Psoas muscle (tissue), 8 donors: Measurements from ENCODE around the gene TFAP2C. TPM values are rescaled to one million over a fixed set of nuclear protein-coding genes. Genes with fewer than 3 reads are reported as not detected.

ENCODE experiments used
- ATAC-seq, 4 donors: fragments of 200-7000 bp; cut with Tn5 transposase; one replicate each; pipeline ENCODE4 v1.9.1; 2020; ENCODE audit warnings: moderate library complexity in 3 of 4, mild to moderate bottlenecking in 2 of 4
- DNase-seq, 2 donors: peaks; one replicate each; pipeline ENCODE4 v3.0.0-alpha.2; 2020
- H3K27ac ChIP-seq: fragments of 200-600 bp; one replicate; pipeline ENCODE4 v1.8.0; 2022
- H3K27me3 ChIP-seq, 3 donors: fragments of 200-600 bp in 1 of 3; one replicate each; pipeline versions ENCODE4 v1.6.1 to v1.8.0; 2013 to 2022; ENCODE audit warnings: low read length in 2 of 3, mild to moderate bottlenecking in 2 of 3, moderate library complexity in 1 of 3; ENCODE audit not compliant: insufficient read depth in 3 of 3
- H3K36me3 ChIP-seq, 2 donors: fragments of 200-600 bp in 1 of 2; one replicate each; pipeline versions ENCODE4 v1.6.1 to v1.8.0; 2013 to 2022; ENCODE audit warnings: low read depth in 1 of 2, mild to moderate bottlenecking in 1 of 2, moderate library complexity in 1 of 2; ENCODE audit not compliant: insufficient read depth in 1 of 2
- H3K4me1 ChIP-seq: fragments of 200-600 bp; one replicate; pipeline ENCODE4 v1.8.0; 2022
- H3K4me3 ChIP-seq: fragments of 200-600 bp; one replicate; pipeline ENCODE4 v1.8.0; 2022; ENCODE audit warnings: mild to moderate bottlenecking
- H3K9me3 ChIP-seq: fragments of 200-600 bp; one replicate; pipeline ENCODE4 v1.8.0; 2022
- WGBS, 3 donors: extraction: QIAGEN DNeasy Blood & Tissue Kit; methylation state at CpG; one replicate each; pipeline versions ENCODE4 v1.1.6 to v1.1.7; 2013; 5-methylcytosine and 5-hydroxymethylcytosine counted together
- intact Hi-C, 2 donors: fragments of 100-400 bp; cut with DNase I; formaldehyde crosslinking; loops; one replicate each; pipeline versions ENCODE4 v1.11.0 to v1.14.2; 2022
- polyA plus RNA-seq, 3 donors: library from polyadenylated mRNA; stranded (reverse); fragments of 200-250 nt; gene quantifications; one replicate each; pipeline ENCODE4 v1.2.3, GENCODE V29; 2013
- total RNA-seq, 4 donors: library from RNA; stranded (reverse); fragmentation: NEBNext Ultra II Directional in 2 of 4; extraction: Animal tissue kit (Norgen Biotek cat#: 25700) in 2 of 4; gene quantifications; one replicate each; pipeline versions ENCODE4 v1.2.1 to v1.2.4, GENCODE V29; 2021 to 2023
- TF ChIP-seq, protein P1 (sequence below): fragments of 200-600 bp; IDR thresholded peaks from one replicate; pipeline ENCODE4 v1.8.0; 2022; ENCODE audit warnings: antibody characterized with exemption
- donor health status: healthy with polysubstance abuse.
- donor health status: DM: no; HTN: no; CAD: no; lungs with moderate emphysema.
- donor health status: Bipolar disorder and iron deficiency.
- donor health status: healthy.
- donor health status: DM: yes; HTN: yes; CAD: no.
- donor health status: DM: no; HTN: no; CAD: no.
- donor health status: DM: no; HTN: no; CAD: no.
- donor health status: DM: yes; HTN: yes; CAD: no.

Gene TFAP2C
- total and polyA plus RNA-seq, 7 donors, result 0.03 to 0.04 TPM; not detected in 5

- no peak for DNase-seq
- H3K27ac ChIP-seq, result no peak overlapping the region
- H3K4me1 ChIP-seq, result no peaks in the 10 kb centered on the region
- ATAC-seq, result no peak
- H3K27me3 ChIP-seq, result peaks cover 0 to 2% (median 0%) of the 10 kb centered on the region in 3 donors
- TF ChIP-seq, protein P1, sequence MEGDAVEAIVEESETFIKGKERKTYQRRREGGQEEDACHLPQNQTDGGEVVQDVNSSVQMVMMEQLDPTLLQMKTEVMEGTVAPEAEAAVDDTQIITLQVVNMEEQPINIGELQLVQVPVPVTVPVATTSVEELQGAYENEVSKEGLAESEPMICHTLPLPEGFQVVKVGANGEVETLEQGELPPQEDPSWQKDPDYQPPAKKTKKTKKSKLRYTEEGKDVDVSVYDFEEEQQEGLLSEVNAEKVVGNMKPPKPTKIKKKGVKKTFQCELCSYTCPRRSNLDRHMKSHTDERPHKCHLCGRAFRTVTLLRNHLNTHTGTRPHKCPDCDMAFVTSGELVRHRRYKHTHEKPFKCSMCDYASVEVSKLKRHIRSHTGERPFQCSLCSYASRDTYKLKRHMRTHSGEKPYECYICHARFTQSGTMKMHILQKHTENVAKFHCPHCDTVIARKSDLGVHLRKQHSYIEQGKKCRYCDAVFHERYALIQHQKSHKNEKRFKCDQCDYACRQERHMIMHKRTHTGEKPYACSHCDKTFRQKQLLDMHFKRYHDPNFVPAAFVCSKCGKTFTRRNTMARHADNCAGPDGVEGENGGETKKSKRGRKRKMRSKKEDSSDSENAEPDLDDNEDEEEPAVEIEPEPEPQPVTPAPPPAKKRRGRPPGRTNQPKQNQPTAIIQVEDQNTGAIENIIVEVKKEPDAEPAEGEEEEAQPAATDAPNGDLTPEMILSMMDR, result no peak
- intact Hi-C loops, result no loop called here
- H3K4me3 ChIP-seq, result no peak overlapping the region
- no peaks in the 10 kb centered on the region for H3K36me3 ChIP-seq
- H3K9me3 ChIP-seq, result no peaks in the 10 kb centered on the region
- WGBS, 3 donors, result 16 to 20% (median 17%) methylated on average over 16 of the region's 16 CpGs
These were observed 56.8 kb downstream of the TFAP2C start for GRCh38 chr20:56685879-56686278.

DNA sequence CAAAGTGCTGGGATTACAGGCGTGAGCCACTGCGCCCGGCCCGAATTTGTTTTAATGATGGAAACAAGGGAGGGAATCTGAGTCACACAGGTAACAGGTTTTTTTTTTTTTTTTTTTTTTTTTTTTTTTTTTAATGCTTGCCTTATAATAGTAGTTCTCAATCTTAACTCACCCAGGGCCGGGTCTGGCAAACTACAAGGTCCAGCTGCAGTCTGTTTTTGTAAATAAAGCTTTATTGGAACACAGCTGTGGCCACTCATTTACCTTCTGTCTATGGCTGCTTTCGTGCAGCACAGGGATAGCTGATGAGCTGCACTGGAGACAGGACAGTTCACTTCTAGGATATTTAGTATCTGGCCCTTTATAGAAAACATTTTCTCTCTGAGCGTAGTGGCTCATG lies 58.0 kb downstream of the TFAP2C start:
- Histone ChIP-seq H3K4me1 (no peaks in the 10 kb centered on the region), H3K9me3 (no peaks in the 10 kb centered on the region), H3K36me3 (no peaks in the 10 kb centered on the region), H3K27ac (no peak overlapping the region), H3K4me3 (no peak overlapping the region), H3K27me3 (peaks cover 0 to 2% (median 0%) of the 10 kb centered on the region in 3 donors)
- DNase-seq, result no peak
- 85 to 94% (median 88%) methylated on average over 7 of the region's 7 CpGs for WGBS, 3 donors
- no peak for ATAC-seq
- intact Hi-C loops, result no loop called here
- TF ChIP-seq, protein P1, result no peak

DNA sequence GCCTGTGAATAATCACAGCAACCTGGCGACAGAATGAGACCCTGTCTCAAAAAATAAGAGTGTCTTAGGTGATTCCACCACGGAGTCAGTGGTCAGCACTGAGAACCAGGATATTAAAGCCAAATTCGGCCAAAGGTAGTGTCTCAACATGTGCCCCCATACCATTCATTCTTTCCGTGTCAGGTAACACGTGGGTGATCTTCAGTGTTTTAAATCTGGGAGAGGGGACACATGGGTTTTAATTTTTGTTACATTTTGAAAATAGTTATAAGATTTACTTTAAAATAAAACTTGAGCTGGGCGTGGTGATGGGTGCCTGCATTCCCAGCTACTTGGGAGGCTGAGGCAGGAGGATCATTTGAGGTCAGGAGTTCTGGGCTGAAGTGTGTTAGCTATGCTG lies 59.0 kb downstream of the TFAP2C start:
- Histone ChIP-seq H3K36me3 (no peaks in the 10 kb centered on the region), H3K27ac (no peak overlapping the region), H3K27me3 (peaks cover 0 to 2% (median 0%) of the 10 kb centered on the region in 3 donors), H3K9me3 (no peaks in the 10 kb centered on the region), H3K4me3 (no peak overlapping the region), H3K4me1 (no peaks in the 10 kb centered on the region)
- 81 to 88% (median 85%) methylated on average over 6 of the region's 6 CpGs for WGBS, 3 donors
- TF ChIP-seq, protein P1, result no peak
- intact Hi-C loops, result no loop called here
- no peak for DNase-seq
- no peak for ATAC-seq

Other genes with a start within 250 kb of the TFAP2C start
- gene AURKA, start 237.1 kb upstream of the TFAP2C start, total RNA-seq, result 10 to 100 TPM in 1 of 4 donors, 1 to 10 TPM in 3; 2.9 to 13.4 (median 3.3) TPM
- gene AURKA, start 237.1 kb upstream of the TFAP2C start, polyA plus RNA-seq, result 10 to 100 TPM in 2 of 3 donors, 1 to 10 TPM in 1; 7.5 to 20.3 (median 14.3) TPM
- 10 to 100 TPM; 15.5 to 20.3 (median 16.7) TPM for gene CSTF1, start 236.7 kb upstream of the TFAP2C start, total RNA-seq
- 10 to 100 TPM in 2 of 3 donors, 1 to 10 TPM in 1; 10.0 to 19.9 (median 12.1) TPM for gene CSTF1, start 236.7 kb upstream of the TFAP2C start, polyA plus RNA-seq
- under 1 TPM; 0.29 to 0.73 (median 0.35) TPM for gene CASS4, start 217.0 kb upstream of the TFAP2C start, total RNA-seq
- under 1 TPM; 0.08 to 0.39 (median 0.14) TPM for gene CASS4, start 217.0 kb upstream of the TFAP2C start, polyA plus RNA-seq
- gene RTF2, start 160.7 kb upstream of the TFAP2C start, total RNA-seq, result 10 to 100 TPM; 89.0 to 93.0 (median 90.5) TPM
- 100 to 1,000 TPM in 1 of 3 donors, 10 to 100 TPM in 2; 95.6 to 128 (median 99.9) TPM for gene RTF2, start 160.7 kb upstream of the TFAP2C start, polyA plus RNA-seq
- gene FAM209A, start 104.6 kb upstream of the TFAP2C start, total RNA-seq, result under 1 TPM in 1 of 4 donors, not detected in 3; 0.23 TPM
- under 1 TPM in 2 of 3 donors, not detected in 1; 0.08 to 0.38 TPM for gene FAM209A, start 104.6 kb upstream of the TFAP2C start, polyA plus RNA-seq
- gene FAM209B, start 96.1 kb upstream of the TFAP2C start, total RNA-seq, result 1 to 10 TPM in 1 of 4 donors, under 1 TPM in 2, not detected in 1; 0.58 to 1.3 (median 0.66) TPM
- under 1 TPM; 0.14 to 0.79 (median 0.41) TPM for gene FAM209B, start 96.1 kb upstream of the TFAP2C start, polyA plus RNA-seq